GM21825 (cell line): ENCODE results near the gene IGFN1.
"Not testable (repeated sequence)": the region's sequence is repeated elsewhere in the genome, so short reads cannot be mapped to it uniquely, and the experiment has no call there.

Source experiments
- ATAC-seq: cut with Tn5 transposase; IDR thresholded peaks from one replicate; pipeline ENCODE4 v1.9.1; 2021; ENCODE audit warnings: mild to moderate bottlenecking, moderate library complexity; ENCODE audit not compliant: unreplicated experiment

IGFN1 gene

GRCh38 chr1:201163036-201163435 is 27.6 kb upstream of the IGFN1 start:
- ATAC-seq, result not testable (repeated sequence)

- no peak for ATAC-seq
Measured at GRCh38 chr1:201163707-201164106, 26.9 kb upstream of the IGFN1 start.

GRCh38 chr1:201164645-201165044 is 26.0 kb upstream of the IGFN1 start:
- ATAC-seq, result no peak

- ATAC-seq, result no peak
Measured at GRCh38 chr1:201167041-201167991, 23.3 kb upstream of the IGFN1 start.

- no peak for ATAC-seq
Measured at GRCh38 chr1:201169203-201169602, 21.4 kb upstream of the IGFN1 start.

- no peak for ATAC-seq
Measured at GRCh38 chr1:201169971-201170532, 20.6 kb upstream of the IGFN1 start.

GRCh38 chr1:201170533-201171062 is 20.0 kb upstream of the IGFN1 start:
- peak; percentile 94 for ATAC-seq

GRCh38 chr1:201171063-201172036 is 19.3 kb upstream of the IGFN1 start:
- peak; percentile 28 for ATAC-seq

- no peak for ATAC-seq
Measured at GRCh38 chr1:201172326-201172725, 18.3 kb upstream of the IGFN1 start.

GRCh38 chr1:201172999-201173610 is 17.5 kb upstream of the IGFN1 start:
- no peak for ATAC-seq

- no peak for ATAC-seq
Measured at GRCh38 chr1:201173736-201174135, 16.9 kb upstream of the IGFN1 start.

- ATAC-seq, result no peak
Measured at GRCh38 chr1:201175820-201176500, 14.7 kb upstream of the IGFN1 start.

GRCh38 chr1:201176940-201177339 is 13.7 kb upstream of the IGFN1 start:
- no peak for ATAC-seq

GRCh38 chr1:201178718-201179117 is 11.9 kb upstream of the IGFN1 start:
- no peak for ATAC-seq

GRCh38 chr1:201180141-201180540 is 10.5 kb upstream of the IGFN1 start:
- no peak for ATAC-seq

- ATAC-seq, result no peak
Measured at GRCh38 chr1:201180901-201181300, 9.7 kb upstream of the IGFN1 start.

- ATAC-seq, result no peak
Measured at GRCh38 chr1:201181323-201181722, 9.3 kb upstream of the IGFN1 start.

- ATAC-seq, result no peak
Measured at GRCh38 chr1:201181726-201182125, 8.9 kb upstream of the IGFN1 start.

GRCh38 chr1:201183209-201183608 is 7.4 kb upstream of the IGFN1 start:
- ATAC-seq, result no peak

GRCh38 chr1:201183753-201184152 is 6.9 kb upstream of the IGFN1 start:
- no peak for ATAC-seq
